CD14-positive monocyte (primary cell): ENCODE results near the gene USP24. TPM values are rescaled to one million over a fixed set of nuclear protein-coding genes. Genes with fewer than 3 reads are reported as not detected.

Experiments used
- DNase-seq, 3 donors: peaks; one replicate each; pipeline ENCODE4 v3.0.0-alpha.2; 2011 to 2022
- H2AFZ ChIP-seq: 2 replicates; pipeline ENCODE4 v1.6.0; 2012; ENCODE audit warnings: mild to moderate bottlenecking, low read depth, low read length, inconsistent platforms; ENCODE audit not compliant: insufficient read depth, poor library complexity, severe bottlenecking
- H3K27ac ChIP-seq, 2 donors: 1 replicate in 1 of 2; 2 replicates in 1 of 2; pipeline ENCODE4 v1.5.1; 2012 to 2013; ENCODE audit warnings: low read length in 2 of 2, control low read depth in 1 of 2, inconsistent platforms in 1 of 2, low read depth in 1 of 2, mild to moderate bottlenecking in 1 of 2
- H3K27me3 ChIP-seq, 2 donors: one replicate each; pipeline versions ENCODE4 v1.6.0 to v1.6.1; 2011 to 2013; ENCODE audit warnings: low read length in 2 of 2; ENCODE audit not compliant: control insufficient read depth in 2 of 2, insufficient read depth in 2 of 2
- H3K36me3 ChIP-seq, 2 donors: replicated peaks in 1 of 2; 1 replicate in 1 of 2; 2 replicates in 1 of 2; pipeline versions ENCODE4 v1.5.1 to v1.6.1; 2012 to 2013; ENCODE audit warnings: low read length in 2 of 2, control low read depth in 1 of 2, inconsistent platforms in 1 of 2, mild to moderate bottlenecking in 1 of 2; ENCODE audit not compliant: insufficient read depth in 2 of 2, control insufficient read depth in 1 of 2
- H3K4me1 ChIP-seq, 2 donors: 1 replicate in 1 of 2; 2 replicates in 1 of 2; pipeline versions ENCODE4 v1.5.1 to v1.6.1; 2012 to 2013; ENCODE audit warnings: low read length in 2 of 2, control low read depth in 1 of 2, inconsistent platforms in 1 of 2, mild to moderate bottlenecking in 1 of 2, moderate library complexity in 1 of 2; ENCODE audit not compliant: insufficient read depth in 2 of 2, control insufficient read depth in 1 of 2
- H3K4me2 ChIP-seq: replicated peaks from 2 replicates; pipeline ENCODE3; 2012; ENCODE audit warnings: low read length, moderate library complexity, mild to moderate bottlenecking; ENCODE audit not compliant: poor library complexity, severe bottlenecking; ENCODE audit errors: extremely low read depth
- H3K4me3 ChIP-seq, 3 experiments: fragments of 200-600 bp in 1 of 3; sonication (generic) in 1 of 3; replicated peaks in 1 of 3; 1 replicate in 2 of 3; 2 replicates in 1 of 3; pipeline ENCODE4 v1.5.1; 2011 to 2013; ENCODE audit warnings: low read length in 3 of 3, mild to moderate bottlenecking in 3 of 3, control low read depth in 2 of 3, low read depth in 2 of 3, inconsistent platforms in 1 of 3, moderate library complexity in 1 of 3
- H3K79me2 ChIP-seq: 2 replicates; pipeline ENCODE4 v1.6.0; 2012; ENCODE audit warnings: mild to moderate bottlenecking, control low read depth, inconsistent platforms, low read length, moderate library complexity; ENCODE audit not compliant: insufficient read depth
- H3K9ac ChIP-seq: 2 replicates; pipeline ENCODE4 v1.6.0; 2017; ENCODE audit warnings: low read length, mild to moderate bottlenecking; ENCODE audit not compliant: insufficient read depth, poor library complexity, severe bottlenecking
- H3K9me3 ChIP-seq, 2 donors: replicated peaks in 1 of 2; 1 replicate in 1 of 2; 2 replicates in 1 of 2; pipeline versions ENCODE4 v1.5.1 to v1.6.1; 2012 to 2013; ENCODE audit warnings: low read length in 2 of 2, control low read depth in 1 of 2; ENCODE audit not compliant: control insufficient read depth in 1 of 2, insufficient read depth in 1 of 2
- H4K20me1 ChIP-seq: 2 replicates; pipeline ENCODE4 v1.6.0; 2012; ENCODE audit warnings: mild to moderate bottlenecking, low read length, control low read depth, moderate library complexity; ENCODE audit not compliant: insufficient read depth
- H3K27ac Mint-ChIP-seq, 7 donors: one replicate each; pipeline ENCODE4 v1.8.0; 2020; ENCODE audit warnings: mild to moderate bottlenecking in 7 of 7, mixed read lengths in 7 of 7, moderate library complexity in 6 of 7, inconsistent platforms in 2 of 7
- H3K27me3 Mint-ChIP-seq, 3 donors: one replicate each; pipeline ENCODE4 v1.8.0; 2021 to 2022; ENCODE audit warnings: low read depth in 3 of 3, mild to moderate bottlenecking in 3 of 3, mixed read lengths in 3 of 3, moderate library complexity in 3 of 3, inconsistent platforms in 1 of 3
- H3K36me3 Mint-ChIP-seq, 2 donors: one replicate each; pipeline ENCODE4 v1.8.0; 2020; ENCODE audit warnings: mixed read lengths in 2 of 2, inconsistent platforms in 1 of 2, mild to moderate bottlenecking in 1 of 2
- H3K4me1 Mint-ChIP-seq: one replicate; pipeline ENCODE4 v1.8.0; 2020; ENCODE audit warnings: mild to moderate bottlenecking, mixed read lengths
- H3K4me3 Mint-ChIP-seq, 2 donors: one replicate each; pipeline ENCODE4 v1.8.0; 2020; ENCODE audit warnings: mild to moderate bottlenecking in 2 of 2, mixed read lengths in 2 of 2, moderate library complexity in 1 of 2
- H3K9me3 Mint-ChIP-seq, 7 donors: one replicate each; pipeline ENCODE4 v1.8.0; 2020 to 2022; ENCODE audit warnings: mixed read lengths in 7 of 7, mild to moderate bottlenecking in 6 of 7, moderate library complexity in 6 of 7, inconsistent platforms in 2 of 7
- WGBS: methylation state at CpG from one replicate; pipeline ENCODE4 v1.1.5; 2013; ENCODE audit warnings: missing lambda C conversion rate; ENCODE audit not compliant: insufficient coverage; 5-methylcytosine and 5-hydroxymethylcytosine counted together
- intact Hi-C, 2 donors: fragments of 100-400 bp; cut with micrococcal nuclease; formaldehyde crosslinking; loops; one replicate each; pipeline versions ENCODE4 v1.15.0 to v1.15.1; 2023
- polyA plus RNA-seq, 3 donors: library from polyadenylated mRNA; depleted of rRNA in 1 of 3; unstranded in 2 of 3; stranded (reverse) in 1 of 3; fragments of 300-500 nt in 2 of 3; fragments of >200 nt in 1 of 3; fragmentation: Illumina TruSeq in 2 of 3; gene quantifications; 1 replicate in 2 of 3; 2 replicates in 1 of 3; pipeline ENCODE4 v1.2.3, GENCODE V29; 2012 to 2021
- TF ChIP-seq, protein P1 (sequence below): fragments of 200-600 bp; IDR thresholded peaks from one replicate; pipeline ENCODE4 v1.8.0; 2022; ENCODE audit warnings: antibody characterized with exemption, mild to moderate bottlenecking

The USP24 gene
- polyA plus RNA-seq, 3 donors, result 1.1 to 14.2 (median 2.1) TPM

DNA sequence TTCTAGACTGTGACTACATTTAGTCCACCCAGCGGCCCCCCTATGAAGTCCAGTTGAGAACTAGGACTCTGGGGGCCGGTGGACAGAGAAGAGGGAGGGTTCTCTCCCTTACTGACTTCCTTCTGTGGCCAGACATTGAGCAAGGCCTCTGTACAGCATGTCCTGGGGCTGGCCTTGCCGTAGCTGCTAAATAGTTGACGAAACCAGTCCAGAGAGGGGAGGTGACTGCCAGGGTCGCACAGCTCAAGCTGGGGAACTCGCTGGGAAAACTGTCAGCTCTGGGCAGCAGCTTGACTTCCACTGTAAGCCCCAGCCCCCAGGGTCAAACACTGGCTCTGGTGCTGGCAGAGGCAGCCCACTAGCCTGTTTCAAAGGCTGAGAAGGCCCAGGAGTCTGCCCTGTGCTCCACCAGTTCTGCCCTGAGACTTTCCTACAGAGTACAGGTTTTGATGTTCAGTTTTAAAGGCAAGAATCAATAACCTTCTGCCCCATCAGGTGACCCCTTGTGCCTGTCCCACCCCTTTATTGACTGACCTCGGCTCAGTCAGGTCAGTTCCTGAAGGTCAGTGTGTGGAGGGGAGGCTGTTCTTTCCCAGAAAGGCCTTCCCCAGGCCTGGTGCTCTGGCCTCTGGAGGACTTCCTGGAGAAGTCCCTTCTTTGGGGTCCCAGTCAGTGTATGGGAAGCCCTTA, 161.8 kb downstream of the USP24 start:
- peak; percentile 6 to 13 (median 9) for DNase-seq
- Mint-ChIP-seq H3K27ac (peak overlapping the region in 4 of 7 donors; percentile 13 to 58 (median 44)), H3K4me1 (peaks cover 14% of the 10 kb centered on the region), H3K36me3 (no peaks in the 10 kb centered on the region), H3K27me3 (peaks cover 4 to 8% (median 7%) of the 10 kb centered on the region in 3 donors), H3K4me3 (no peak overlapping the region), H3K9me3 (peaks cover 0 to 3% (median 0%) of the 10 kb centered on the region in 7 donors)
- 26% methylated on average over 6 of the region's 7 CpGs for WGBS
- peaks cover 12 to 13% of the 10 kb centered on the region in 2 donors for H3K4me1 ChIP-seq
- H3K9me3 ChIP-seq, result no peaks in the 10 kb centered on the region
- H3K4me3 ChIP-seq, result no peak overlapping the region
- peak overlapping the region in 1 of 2 donors; percentile 8 for H3K27ac ChIP-seq
- no peak overlapping the region for H3K4me2 ChIP-seq
- intact Hi-C loops, result loop anchor here in 1 of 2 donors (1.0 kb wide), 1 partner anchor 37 kb away; no protein-coding TSS in a partner anchor
- TF ChIP-seq, protein P1, sequence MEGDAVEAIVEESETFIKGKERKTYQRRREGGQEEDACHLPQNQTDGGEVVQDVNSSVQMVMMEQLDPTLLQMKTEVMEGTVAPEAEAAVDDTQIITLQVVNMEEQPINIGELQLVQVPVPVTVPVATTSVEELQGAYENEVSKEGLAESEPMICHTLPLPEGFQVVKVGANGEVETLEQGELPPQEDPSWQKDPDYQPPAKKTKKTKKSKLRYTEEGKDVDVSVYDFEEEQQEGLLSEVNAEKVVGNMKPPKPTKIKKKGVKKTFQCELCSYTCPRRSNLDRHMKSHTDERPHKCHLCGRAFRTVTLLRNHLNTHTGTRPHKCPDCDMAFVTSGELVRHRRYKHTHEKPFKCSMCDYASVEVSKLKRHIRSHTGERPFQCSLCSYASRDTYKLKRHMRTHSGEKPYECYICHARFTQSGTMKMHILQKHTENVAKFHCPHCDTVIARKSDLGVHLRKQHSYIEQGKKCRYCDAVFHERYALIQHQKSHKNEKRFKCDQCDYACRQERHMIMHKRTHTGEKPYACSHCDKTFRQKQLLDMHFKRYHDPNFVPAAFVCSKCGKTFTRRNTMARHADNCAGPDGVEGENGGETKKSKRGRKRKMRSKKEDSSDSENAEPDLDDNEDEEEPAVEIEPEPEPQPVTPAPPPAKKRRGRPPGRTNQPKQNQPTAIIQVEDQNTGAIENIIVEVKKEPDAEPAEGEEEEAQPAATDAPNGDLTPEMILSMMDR, result no peak
- no peaks in the 10 kb centered on the region for H3K79me2 ChIP-seq
- peak overlapping the region; percentile 59 for H2AFZ ChIP-seq
- peak overlapping the region; percentile 38 for H3K9ac ChIP-seq
- H4K20me1 ChIP-seq, result no peaks in the 10 kb centered on the region
- no peaks in the 10 kb centered on the region for H3K27me3 ChIP-seq
- no peaks in the 10 kb centered on the region for H3K36me3 ChIP-seq

DNA sequence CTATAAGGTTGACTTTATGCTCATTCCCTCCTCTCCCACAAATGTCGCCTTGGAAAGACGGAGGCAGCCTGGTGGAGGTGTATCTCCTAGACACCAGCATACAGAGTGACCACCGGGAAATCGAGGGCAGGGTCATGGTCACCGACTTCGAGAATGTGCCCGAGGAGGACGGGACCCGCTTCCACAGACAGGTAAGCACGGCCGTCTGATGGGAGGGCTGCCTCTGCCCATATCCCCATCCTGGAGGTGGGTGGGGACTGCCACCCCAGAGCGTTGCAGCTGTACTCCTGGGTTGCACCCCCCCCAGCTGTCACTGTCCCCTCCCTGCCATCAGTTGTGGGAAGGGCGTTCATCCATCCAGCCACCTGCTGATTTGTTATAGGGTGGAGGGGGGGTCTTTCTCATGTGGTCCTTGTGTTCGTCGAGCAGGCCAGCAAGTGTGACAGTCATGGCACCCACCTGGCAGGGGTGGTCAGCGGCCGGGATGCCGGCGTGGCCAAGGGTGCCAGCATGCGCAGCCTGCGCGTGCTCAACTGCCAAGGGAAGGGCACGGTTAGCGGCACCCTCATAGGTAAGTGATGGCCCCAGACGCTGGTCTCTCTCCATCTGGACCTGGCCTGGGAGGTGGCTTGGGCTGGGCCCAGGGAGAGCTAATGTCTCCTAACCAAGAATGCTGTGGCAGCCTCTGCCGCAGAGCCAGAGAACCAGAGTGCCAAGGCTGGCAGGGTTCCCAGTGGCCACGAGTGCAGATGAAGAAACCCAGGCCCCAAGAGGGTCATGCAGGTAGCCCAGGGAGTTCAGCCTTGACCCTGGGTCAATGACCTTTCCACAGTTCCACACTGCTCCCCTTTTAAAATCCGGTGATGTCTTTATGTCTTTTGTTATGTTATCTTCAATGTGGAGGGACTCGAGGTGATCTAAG, 162.7 kb downstream of the USP24 start:
- Histone ChIP-seq H3K27ac (no peak overlapping the region), H3K79me2 (no peaks in the 10 kb centered on the region), H3K36me3 (no peaks in the 10 kb centered on the region), H2AFZ (no peak overlapping the region), H3K9ac (no peak overlapping the region), H3K9me3 (no peaks in the 10 kb centered on the region), H3K4me2 (no peak overlapping the region), H3K4me3 (no peak overlapping the region), H4K20me1 (no peaks in the 10 kb centered on the region), H3K27me3 (no peaks in the 10 kb centered on the region), H3K4me1 (peaks cover 12 to 13% of the 10 kb centered on the region in 2 donors)
- TF ChIP-seq, protein P1, result no peak
- no peaks in the 10 kb centered on the region for H3K36me3 Mint-ChIP-seq
- intact Hi-C loops, result loop anchor here in 1 of 2 donors (1.0 kb wide), 1 partner anchor 38 kb away; no protein-coding TSS in a partner anchor
- H3K9me3 Mint-ChIP-seq, result peaks cover 0 to 3% (median 0%) of the 10 kb centered on the region in 7 donors
- peaks cover 2 to 8% (median 8%) of the 10 kb centered on the region in 3 donors for H3K27me3 Mint-ChIP-seq
- WGBS, result 97% methylated on average over 18 of the region's 29 CpGs
- peaks cover 14% of the 10 kb centered on the region for H3K4me1 Mint-ChIP-seq
- no peak overlapping the region for H3K4me3 Mint-ChIP-seq
- peak overlapping the region in 2 of 7 donors; percentile 13 to 58 for H3K27ac Mint-ChIP-seq
- DNase-seq, result no peak
